HEK293 (cell line): ENCODE measurements around the gene COA1.

ENCODE experiments used
- CTCF ChIA-PET: fragments of 350-600 bp; formaldehyde crosslinking; extraction: SDS; loops from one replicate; lab custom pipeline; 2021; ENCODE audit warnings: antibody characterized with exemption; lab: Yijun Ruan, JAX
- POLR2A ChIA-PET: fragments of 300-600 bp; formaldehyde crosslinking; extraction: SDS; loops from one replicate; lab custom pipeline; 2020; ENCODE audit warnings: antibody characterized with exemption, inconsistent platforms; lab: Yijun Ruan, JAX
- H3K27ac ChIP-seq: fragments of 200-500 bp; sonication (Bioruptor generic); 2 replicates; pipeline ENCODE4 v1.5.1; 2014; ENCODE audit warnings: low read depth, low read length, control low read depth, inconsistent platforms; ENCODE audit errors: extremely low read depth
- H3K36me3 ChIP-seq, 2 experiments: fragments of 200-500 bp in 1 of 2; sonication (Bioruptor generic) in 1 of 2; 1 replicate in 1 of 2; 2 replicates in 1 of 2; pipeline ENCODE4 v1.5.1; 2014 to 2017; ENCODE audit warnings: inconsistent platforms in 2 of 2, low read length in 2 of 2; ENCODE audit not compliant: control insufficient read depth in 2 of 2, insufficient read depth in 1 of 2
- H3K4me1 ChIP-seq: fragments of 200-500 bp; sonication (Bioruptor generic); 2 replicates; pipeline ENCODE4 v1.5.1; 2014; ENCODE audit warnings: mild to moderate bottlenecking, low read length, inconsistent platforms; ENCODE audit not compliant: control insufficient read depth, insufficient read depth
- H3K4me3 ChIP-seq: 2 replicates; pipeline ENCODE4 v1.5.1; 2011; ENCODE audit warnings: low read depth, mild to moderate bottlenecking, control low read depth, low read length, moderate library complexity
- H3K9me3 ChIP-seq: fragments of 200-500 bp; sonication (Bioruptor generic); 2 replicates; pipeline ENCODE4 v1.5.1; 2014; ENCODE audit warnings: low read depth, low read length, inconsistent platforms; ENCODE audit not compliant: control insufficient read depth, insufficient read depth
- BCL11B ChIP-seq: fragments of 450-650 bp; formaldehyde crosslinking; IDR thresholded peaks from 2 replicates; pipeline ENCODE4 v1.5.1; 2016; ENCODE audit warnings: low read depth, missing biosample characterization, missing genetic modification characterization
- GFI1B ChIP-seq: fragments of 450-650 bp; formaldehyde crosslinking; IDR thresholded peaks from 2 replicates; pipeline ENCODE4 v1.5.1; 2016; ENCODE audit warnings: missing biosample characterization, missing genetic modification characterization
- HOXA7 ChIP-seq: sonication (generic); formaldehyde crosslinking; IDR thresholded peaks from 2 replicates; pipeline ENCODE4 v1.8.1; 2022; ENCODE audit warnings: missing genetic modification reagents, borderline replicate concordance
- IKZF3 ChIP-seq: fragments of 450-650 bp; IDR thresholded peaks from 2 replicates; pipeline ENCODE4 v1.5.0; 2018; ENCODE audit warnings: missing biosample characterization, mild to moderate bottlenecking, missing genetic modification characterization, moderate library complexity
- KLF8 ChIP-seq: fragments of 450-650 bp; formaldehyde crosslinking; IDR thresholded peaks from 2 replicates; pipeline ENCODE4 v1.5.1; 2016; ENCODE audit warnings: missing biosample characterization, missing genetic modification characterization
- MYNN ChIP-seq: fragments of 450-650 bp; formaldehyde crosslinking; IDR thresholded peaks from 2 replicates; pipeline ENCODE4 v1.5.1; 2016; ENCODE audit warnings: missing biosample characterization, missing genetic modification characterization, borderline replicate concordance
- MZF1 ChIP-seq: fragments of 450-650 bp; formaldehyde crosslinking; IDR thresholded peaks from 2 replicates; pipeline ENCODE4 v1.5.1; 2017; ENCODE audit warnings: missing biosample characterization, missing genetic modification characterization, borderline replicate concordance
- PRDM1 ChIP-seq: fragments of 450-650 bp; formaldehyde crosslinking; IDR thresholded peaks from 2 replicates; pipeline ENCODE4; 2016; ENCODE audit warnings: missing biosample characterization, missing genetic modification characterization
- SP2 ChIP-seq: fragments of 450-650 bp; formaldehyde crosslinking; IDR thresholded peaks from 2 replicates; pipeline ENCODE4 v1.5.1; 2016; ENCODE audit warnings: missing biosample characterization, missing genetic modification characterization
- ZBTB1 ChIP-seq: fragments of 450-650 bp; formaldehyde crosslinking; IDR thresholded peaks from 2 replicates; pipeline ENCODE4 v1.5.1; 2016; ENCODE audit warnings: missing biosample characterization, missing genetic modification characterization
- ZNF214 ChIP-seq: fragments of 450-650 bp; formaldehyde crosslinking; IDR thresholded peaks from 2 replicates; pipeline ENCODE4 v1.5.1; 2017; ENCODE audit warnings: missing biosample characterization, mild to moderate bottlenecking, missing genetic modification characterization, borderline replicate concordance
- ZNF221 ChIP-seq: fragments of 450-650 bp; formaldehyde crosslinking; IDR thresholded peaks from 2 replicates; pipeline ENCODE4 v1.5.1; 2017; ENCODE audit warnings: missing biosample characterization, missing genetic modification characterization, borderline replicate concordance
- ZNF23 ChIP-seq: fragments of 450-650 bp; formaldehyde crosslinking; IDR thresholded peaks from 2 replicates; pipeline ENCODE4 v1.5.1; 2016; ENCODE audit warnings: missing biosample characterization, missing genetic modification characterization, borderline replicate concordance
- ZNF274 ChIP-seq, 2 experiments: fragments of 200-500 bp in 1 of 2; fragments of 450-650 bp in 1 of 2; sonication (Bioruptor generic) in 1 of 2; formaldehyde crosslinking in 1 of 2; IDR thresholded peaks; 2 replicates each; pipeline versions ENCODE4 v1.5.1 to v1.6.1; 2014 to 2016; ENCODE audit warnings: borderline replicate concordance in 1 of 2, inconsistent platforms in 1 of 2, low read length in 1 of 2, missing biosample characterization in 1 of 2, missing genetic modification characterization in 1 of 2
- ZNF302 ChIP-seq: fragments of 450-650 bp; formaldehyde crosslinking; IDR thresholded peaks from 2 replicates; pipeline ENCODE4 v1.5.1; 2016; ENCODE audit warnings: missing biosample characterization, missing genetic modification characterization, low read depth
- ZNF324 ChIP-seq: fragments of 450-650 bp; formaldehyde crosslinking; IDR thresholded peaks from 2 replicates; pipeline ENCODE4 v1.5.1; 2016; ENCODE audit warnings: missing biosample characterization, missing genetic modification characterization
- ZNF350 ChIP-seq: fragments of 450-650 bp; formaldehyde crosslinking; IDR thresholded peaks from 2 replicates; pipeline ENCODE4 v1.5.0; 2017; ENCODE audit warnings: missing biosample characterization, mild to moderate bottlenecking, missing genetic modification characterization
- ZNF354C ChIP-seq: fragments of 450-650 bp; formaldehyde crosslinking; IDR thresholded peaks from 2 replicates; pipeline ENCODE4 v1.5.1; 2016; ENCODE audit warnings: missing biosample characterization, missing genetic modification characterization, low read depth, borderline replicate concordance
- ZNF37A ChIP-seq: fragments of 450-650 bp; IDR thresholded peaks from 2 replicates; pipeline ENCODE4 v1.5.1; 2018; ENCODE audit warnings: missing biosample characterization, missing genetic modification characterization
- ZNF426 ChIP-seq: fragments of 450-650 bp; formaldehyde crosslinking; IDR thresholded peaks from 2 replicates; pipeline ENCODE4 v1.5.1; 2017; ENCODE audit warnings: missing biosample characterization, missing genetic modification characterization, mild to moderate bottlenecking, inconsistent platforms, moderate library complexity
- ZNF510 ChIP-seq: fragments of 450-650 bp; formaldehyde crosslinking; IDR thresholded peaks from 2 replicates; pipeline ENCODE4 v1.5.1; 2018; ENCODE audit warnings: mild to moderate bottlenecking, missing genetic modification characterization, missing biosample characterization; ENCODE audit not compliant: insufficient replicate concordance
- ZNF514 ChIP-seq: fragments of 450-650 bp; formaldehyde crosslinking; IDR thresholded peaks from 2 replicates; pipeline ENCODE4 v1.5.1; 2016; ENCODE audit warnings: missing biosample characterization, missing genetic modification characterization
- ZNF544 ChIP-seq: fragments of 450-650 bp; formaldehyde crosslinking; IDR thresholded peaks from 2 replicates; pipeline ENCODE4 v1.5.0; 2017; ENCODE audit warnings: missing biosample characterization, missing genetic modification characterization
- ZNF596 ChIP-seq: fragments of 450-650 bp; IDR thresholded peaks from 2 replicates; pipeline ENCODE4 v1.5.0; 2018; ENCODE audit warnings: missing biosample characterization, mild to moderate bottlenecking, missing genetic modification characterization, moderate library complexity
- ZNF600 ChIP-seq: fragments of 450-650 bp; formaldehyde crosslinking; IDR thresholded peaks from 2 replicates; pipeline ENCODE4 v1.5.1; 2016; ENCODE audit warnings: missing biosample characterization, missing genetic modification characterization
- ZNF629 ChIP-seq: fragments of 450-650 bp; formaldehyde crosslinking; IDR thresholded peaks from 2 replicates; pipeline ENCODE4 v1.5.1; 2017; ENCODE audit warnings: missing biosample characterization, missing genetic modification characterization
- ZNF76 ChIP-seq: fragments of 450-650 bp; formaldehyde crosslinking; IDR thresholded peaks from 2 replicates; pipeline ENCODE4; 2016; ENCODE audit warnings: low read depth, missing biosample characterization, missing genetic modification characterization, borderline replicate concordance
- ZNF837 ChIP-seq: fragments of 450-650 bp; formaldehyde crosslinking; IDR thresholded peaks from 2 replicates; pipeline ENCODE4 v1.5.1; 2016; ENCODE audit warnings: missing biosample characterization, missing genetic modification characterization
- ZSCAN30 ChIP-seq: fragments of 450-650 bp; IDR thresholded peaks from 2 replicates; pipeline ENCODE4 v1.5.1; 2018; ENCODE audit warnings: missing biosample characterization, mild to moderate bottlenecking, missing genetic modification characterization, moderate library complexity
- TF ChIP-seq, protein P1 (sequence below): fragments of 450-650 bp; formaldehyde crosslinking; IDR thresholded peaks from 2 replicates; pipeline ENCODE4 v1.5.1; 2017; ENCODE audit warnings: missing biosample characterization, missing genetic modification characterization
- TF ChIP-seq, protein P2 (sequence below): fragments of 450-650 bp; formaldehyde crosslinking; IDR thresholded peaks from 2 replicates; pipeline ENCODE4 v1.5.0; 2017; ENCODE audit warnings: missing biosample characterization, missing genetic modification characterization, borderline replicate concordance
- TF ChIP-seq, protein P3 (sequence below): fragments of 450-650 bp; IDR thresholded peaks from 2 replicates; pipeline ENCODE4 v1.5.1; 2018; ENCODE audit warnings: missing biosample characterization, mild to moderate bottlenecking, missing genetic modification characterization
- TF ChIP-seq, protein P4 (sequence below): fragments of 450-650 bp; formaldehyde crosslinking; IDR thresholded peaks from 2 replicates; pipeline ENCODE4 v1.5.1; 2016; ENCODE audit warnings: missing biosample characterization, missing genetic modification characterization

The COA1 gene

DNA sequence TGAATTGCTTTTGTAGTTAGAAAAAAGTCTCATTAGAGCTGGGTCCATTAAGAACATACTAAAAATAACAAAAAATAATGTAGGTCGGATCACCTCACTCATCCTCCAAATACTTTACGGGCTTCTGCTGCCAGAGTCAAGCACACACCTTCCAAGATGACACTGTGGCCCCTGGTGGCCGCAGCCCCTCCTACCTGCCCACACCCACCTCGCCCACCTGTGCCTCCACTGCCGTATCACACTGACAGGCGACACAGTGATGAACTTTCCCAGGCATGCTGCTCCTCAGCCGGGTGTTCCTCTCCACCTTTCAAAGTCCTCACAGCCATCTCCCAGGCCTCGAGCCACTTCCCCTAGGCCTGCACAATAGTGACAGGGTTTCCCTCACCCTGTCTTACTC is 85.5 kb downstream of the COA1 start:
- no peak for TF ChIP-seq HOXA7 (CRISPR knock-in tag)
- TF ChIP-seq ZNF544 (tag by site-specific recombination) = no peak
- no peak for TF ChIP-seq ZNF302 (tag by site-specific recombination)
- TF ChIP-seq ZNF510 = no peak
- no peak for TF ChIP-seq ZNF214
- no peak overlapping the region for H3K4me3 ChIP-seq
- H3K4me1 ChIP-seq = 0 out of 2 replicates have a peak, but pooled peaks cover 6% of the 10 kb centered on the region
- ChIA-PET CTCF (interaction anchor here (0.7 to 2.8 kb wide), 4 partner anchors 10 to 75 kb away, joined by 3 to 7 read pairs (median 3); partner anchors contain the start of gene STK17A), POLR2A (no interaction called here)
- H3K9me3 ChIP-seq = no peaks in the 10 kb centered on the region
- no peak overlapping the region for H3K27ac ChIP-seq
- peaks cover 7 to 69% of the 10 kb centered on the region in 2 experiments; a peak in 2 of 3 replicates for H3K36me3 ChIP-seq

DNA sequence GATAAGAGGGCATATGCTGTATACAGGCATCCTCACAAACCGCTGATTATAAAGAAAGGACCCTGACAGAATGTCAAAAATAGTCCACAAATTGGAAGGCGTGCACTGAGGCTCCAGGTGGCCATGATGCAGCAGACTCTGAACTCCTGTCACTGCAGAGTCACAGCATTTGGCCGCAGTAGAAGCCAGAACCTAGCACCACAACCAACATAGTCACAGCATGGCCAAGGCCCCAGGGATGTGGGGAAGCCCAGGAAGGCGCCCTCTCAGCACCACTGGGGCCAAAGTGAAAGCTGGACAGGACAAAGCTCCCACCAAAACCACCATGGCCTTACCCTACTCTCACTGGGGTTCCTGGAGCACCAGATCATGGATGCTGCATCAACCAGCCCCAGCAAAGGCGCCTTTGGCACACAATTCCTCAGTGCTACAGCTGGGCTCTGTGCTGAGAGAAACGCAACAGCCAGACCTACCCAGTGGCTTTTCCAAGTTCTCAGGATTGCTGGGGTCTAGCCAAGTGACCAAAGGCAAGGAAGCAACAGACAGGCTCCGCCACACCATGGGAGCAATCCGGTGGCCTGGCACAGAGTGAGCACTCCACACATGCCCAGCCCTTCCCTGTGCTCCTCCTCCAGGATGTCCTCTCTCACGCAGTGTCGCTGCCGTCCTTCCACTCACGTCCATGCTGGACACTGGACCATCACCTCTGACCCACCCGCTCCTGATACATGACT is 86.3 kb downstream of the COA1 start:
- ChIA-PET CTCF (no interaction called here), POLR2A (no interaction called here)
- peaks cover 13 to 75% of the 10 kb centered on the region in 2 experiments for H3K36me3 ChIP-seq

DNA sequence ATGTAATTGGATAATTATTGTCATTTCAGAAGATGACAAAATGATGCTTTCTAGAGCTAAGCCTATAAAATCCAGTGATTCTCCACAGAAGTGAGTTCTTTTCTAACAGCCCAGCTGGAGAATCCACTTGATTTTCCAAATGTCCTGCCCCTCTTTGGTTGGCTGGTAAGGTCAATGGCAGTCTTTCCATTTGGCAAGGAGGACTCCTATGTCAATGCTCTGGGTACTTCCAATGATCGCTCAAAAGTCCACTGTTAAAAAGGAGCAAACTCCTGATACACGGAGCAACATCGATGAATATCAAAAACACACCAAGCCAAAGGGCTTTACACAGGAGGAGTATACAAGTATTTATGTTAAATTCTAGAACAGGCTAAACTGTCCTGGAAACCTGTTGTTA is 88.6 kb downstream of the COA1 start:
- POLR2A ChIA-PET = interaction anchor here (2.8 kb wide), 1 partner anchor 58 kb away, joined by 11 read pairs; the partner anchor contains the start of gene STK17A
- Histone ChIP-seq H3K27ac (no peak overlapping the region), H3K4me3 (no peak overlapping the region), H3K4me1 (no peaks in the 10 kb centered on the region), H3K9me3 (no peaks in the 10 kb centered on the region), H3K36me3 (peaks cover 16 to 75% of the 10 kb centered on the region in 2 experiments)
- CTCF ChIA-PET = interaction anchor here (0.7 kb wide), 1 partner anchor 58 kb away, joined by 3 read pairs; no protein-coding TSS in a partner anchor
- TF ChIP-seq MYNN (no peak), ZNF324 (tag by site-specific recombination) (no peak), ZNF596 (no peak), ZBTB1 (tag by site-specific recombination) (no peak), GFI1B (tag by site-specific recombination) (no peak), ZNF76 (no peak), ZNF350 (tag by site-specific recombination) (no peak)
- TF ChIP-seq, protein P1, sequence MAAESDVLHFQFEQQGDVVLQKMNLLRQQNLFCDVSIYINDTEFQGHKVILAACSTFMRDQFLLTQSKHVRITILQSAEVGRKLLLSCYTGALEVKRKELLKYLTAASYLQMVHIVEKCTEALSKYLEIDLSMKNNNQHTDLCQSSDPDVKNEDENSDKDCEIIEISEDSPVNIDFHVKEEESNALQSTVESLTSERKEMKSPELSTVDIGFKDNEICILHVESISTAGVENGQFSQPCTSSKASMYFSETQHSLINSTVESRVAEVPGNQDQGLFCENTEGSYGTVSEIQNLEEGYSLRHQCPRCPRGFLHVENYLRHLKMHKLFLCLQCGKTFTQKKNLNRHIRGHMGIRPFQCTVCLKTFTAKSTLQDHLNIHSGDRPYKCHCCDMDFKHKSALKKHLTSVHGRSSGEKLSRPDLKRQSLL (tag by site-specific recombination) = no peak
- TF ChIP-seq, protein P2, sequence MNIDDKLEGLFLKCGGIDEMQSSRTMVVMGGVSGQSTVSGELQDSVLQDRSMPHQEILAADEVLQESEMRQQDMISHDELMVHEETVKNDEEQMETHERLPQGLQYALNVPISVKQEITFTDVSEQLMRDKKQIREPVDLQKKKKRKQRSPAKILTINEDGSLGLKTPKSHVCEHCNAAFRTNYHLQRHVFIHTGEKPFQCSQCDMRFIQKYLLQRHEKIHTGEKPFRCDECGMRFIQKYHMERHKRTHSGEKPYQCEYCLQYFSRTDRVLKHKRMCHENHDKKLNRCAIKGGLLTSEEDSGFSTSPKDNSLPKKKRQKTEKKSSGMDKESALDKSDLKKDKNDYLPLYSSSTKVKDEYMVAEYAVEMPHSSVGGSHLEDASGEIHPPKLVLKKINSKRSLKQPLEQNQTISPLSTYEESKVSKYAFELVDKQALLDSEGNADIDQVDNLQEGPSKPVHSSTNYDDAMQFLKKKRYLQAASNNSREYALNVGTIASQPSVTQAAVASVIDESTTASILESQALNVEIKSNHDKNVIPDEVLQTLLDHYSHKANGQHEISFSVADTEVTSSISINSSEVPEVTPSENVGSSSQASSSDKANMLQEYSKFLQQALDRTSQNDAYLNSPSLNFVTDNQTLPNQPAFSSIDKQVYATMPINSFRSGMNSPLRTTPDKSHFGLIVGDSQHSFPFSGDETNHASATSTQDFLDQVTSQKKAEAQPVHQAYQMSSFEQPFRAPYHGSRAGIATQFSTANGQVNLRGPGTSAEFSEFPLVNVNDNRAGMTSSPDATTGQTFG (tag by site-specific recombination) = no peak

More for the DNA sequence above, 86.3 kb downstream of the COA1 start:
- H3K9me3 ChIP-seq = no peaks in the 10 kb centered on the region
- H3K4me1 ChIP-seq = no peaks in the 10 kb centered on the region
- H3K27ac ChIP-seq = no peak overlapping the region
- H3K4me3 ChIP-seq = no peak overlapping the region
- no peak for TF ChIP-seq ZSCAN30 (tag by site-specific recombination)
- no peak for TF ChIP-seq ZNF324 (tag by site-specific recombination)
- no peak for TF ChIP-seq ZNF354C (tag by site-specific recombination)
- TF ChIP-seq, protein P3, sequence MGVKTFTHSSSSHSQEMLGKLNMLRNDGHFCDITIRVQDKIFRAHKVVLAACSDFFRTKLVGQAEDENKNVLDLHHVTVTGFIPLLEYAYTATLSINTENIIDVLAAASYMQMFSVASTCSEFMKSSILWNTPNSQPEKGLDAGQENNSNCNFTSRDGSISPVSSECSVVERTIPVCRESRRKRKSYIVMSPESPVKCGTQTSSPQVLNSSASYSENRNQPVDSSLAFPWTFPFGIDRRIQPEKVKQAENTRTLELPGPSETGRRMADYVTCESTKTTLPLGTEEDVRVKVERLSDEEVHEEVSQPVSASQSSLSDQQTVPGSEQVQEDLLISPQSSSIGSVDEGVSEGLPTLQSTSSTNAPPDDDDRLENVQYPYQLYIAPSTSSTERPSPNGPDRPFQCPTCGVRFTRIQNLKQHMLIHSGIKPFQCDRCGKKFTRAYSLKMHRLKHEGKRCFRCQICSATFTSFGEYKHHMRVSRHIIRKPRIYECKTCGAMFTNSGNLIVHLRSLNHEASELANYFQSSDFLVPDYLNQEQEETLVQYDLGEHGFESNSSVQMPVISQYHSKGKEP (tag by site-specific recombination) = no peak
- no peak for TF ChIP-seq BCL11B (tag by site-specific recombination)
- TF ChIP-seq SP2 = no peak
- no peak for TF ChIP-seq ZNF23 (tag by site-specific recombination)
- TF ChIP-seq ZNF221 = no peak
- TF ChIP-seq ZNF837 (tag by site-specific recombination) = no peak
- TF ChIP-seq, protein P4, sequence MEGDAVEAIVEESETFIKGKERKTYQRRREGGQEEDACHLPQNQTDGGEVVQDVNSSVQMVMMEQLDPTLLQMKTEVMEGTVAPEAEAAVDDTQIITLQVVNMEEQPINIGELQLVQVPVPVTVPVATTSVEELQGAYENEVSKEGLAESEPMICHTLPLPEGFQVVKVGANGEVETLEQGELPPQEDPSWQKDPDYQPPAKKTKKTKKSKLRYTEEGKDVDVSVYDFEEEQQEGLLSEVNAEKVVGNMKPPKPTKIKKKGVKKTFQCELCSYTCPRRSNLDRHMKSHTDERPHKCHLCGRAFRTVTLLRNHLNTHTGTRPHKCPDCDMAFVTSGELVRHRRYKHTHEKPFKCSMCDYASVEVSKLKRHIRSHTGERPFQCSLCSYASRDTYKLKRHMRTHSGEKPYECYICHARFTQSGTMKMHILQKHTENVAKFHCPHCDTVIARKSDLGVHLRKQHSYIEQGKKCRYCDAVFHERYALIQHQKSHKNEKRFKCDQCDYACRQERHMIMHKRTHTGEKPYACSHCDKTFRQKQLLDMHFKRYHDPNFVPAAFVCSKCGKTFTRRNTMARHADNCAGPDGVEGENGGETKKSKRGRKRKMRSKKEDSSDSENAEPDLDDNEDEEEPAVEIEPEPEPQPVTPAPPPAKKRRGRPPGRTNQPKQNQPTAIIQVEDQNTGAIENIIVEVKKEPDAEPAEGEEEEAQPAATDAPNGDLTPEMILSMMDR = no peak
- TF ChIP-seq IKZF3 = no peak
- no peak for TF ChIP-seq ZNF600
- no peak for TF ChIP-seq ZNF514 (tag by site-specific recombination)
- no peak for TF ChIP-seq PRDM1 (tag by site-specific recombination)
- TF ChIP-seq ZNF426 (tag by site-specific recombination) = no peak
- TF ChIP-seq MZF1 = no peak
- no peak for TF ChIP-seq ZNF37A (tag by site-specific recombination)
- no peak for TF ChIP-seq KLF8 (tag by site-specific recombination)
- TF ChIP-seq ZNF274 (IDR thresholded peaks at IDR 0.05; ENCODE audit: low read length) = no peak
- no peak for TF ChIP-seq ZNF274 (tag by site-specific recombination; IDR thresholded peaks at IDR 0.05; ENCODE audit: borderline replicate concordance)
- no peak for TF ChIP-seq ZNF629 (tag by site-specific recombination)
- TF ChIP-seq, all 188 proteins: peak for 0
